Measurements from ENCODE around the gene ZBTB20.
A peak's percentile ranks its signal among the peaks of the same experiment; 100 is the strongest.
"Not testable (repeated sequence)": the region's sequence is repeated elsewhere in the genome, so short reads cannot be mapped to it uniquely, and the experiment has no call there.

Gene ZBTB20

GRCh38 chr3:115146418-115147328 lies at the start of gene ZBTB20:
TSS of gene ZBTB20 (minus strand) at chr3:115147288.
- Mint-ChIP-seq H3K27ac (peak within 1 kb of the TSS; percentile 98), H3K4me3 (peak within 1 kb of the TSS; percentile 96), H3K9me3 (no peaks in the 10 kb centered on the region), H3K36me3 (peaks cover 2% of the 10 kb centered on the region), H3K4me1 (peaks cover 32% of the 10 kb centered on the region), H3K27me3 (no peaks in the 10 kb centered on the region)

DNA sequence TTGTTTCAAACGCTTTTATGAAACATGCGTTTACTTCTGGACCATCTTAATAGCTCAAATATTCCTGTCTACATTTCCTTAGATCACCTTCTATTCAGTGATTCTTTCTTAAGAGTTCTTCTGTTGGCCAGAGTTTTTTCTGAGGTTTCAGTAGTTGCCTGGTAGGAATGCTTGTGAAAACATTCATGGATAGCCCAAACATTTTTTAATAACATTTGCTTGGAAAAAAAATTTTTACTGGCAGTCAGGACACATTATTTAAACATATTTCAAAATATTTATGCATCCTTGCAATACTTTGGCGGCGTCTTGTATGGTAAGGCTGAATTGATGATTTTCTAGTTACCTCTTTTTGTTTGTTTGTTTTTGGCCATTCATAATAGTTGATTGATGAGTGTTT lies 47.4 kb upstream of the ZBTB20 start:
- peaks cover 5% of the 10 kb centered on the region for H3K36me3 Mint-ChIP-seq
- no peaks in the 10 kb centered on the region for H3K27me3 Mint-ChIP-seq
- H3K9me3 Mint-ChIP-seq = peaks cover 4% of the 10 kb centered on the region
- H3K27ac Mint-ChIP-seq = no peak overlapping the region
- H3K4me3 Mint-ChIP-seq = no peak overlapping the region
- no peaks in the 10 kb centered on the region for H3K4me1 Mint-ChIP-seq

GRCh38 chr3:115190747-115191146 lies 43.7 kb upstream of the ZBTB20 start:
- H3K4me1 Mint-ChIP-seq = no peaks in the 10 kb centered on the region
- no peak overlapping the region for H3K27ac Mint-ChIP-seq
- no peak overlapping the region for H3K4me3 Mint-ChIP-seq
- H3K36me3 Mint-ChIP-seq = peaks cover 4% of the 10 kb centered on the region
- peaks cover 4% of the 10 kb centered on the region for H3K9me3 Mint-ChIP-seq
- no peaks in the 10 kb centered on the region for H3K27me3 Mint-ChIP-seq

DNA sequence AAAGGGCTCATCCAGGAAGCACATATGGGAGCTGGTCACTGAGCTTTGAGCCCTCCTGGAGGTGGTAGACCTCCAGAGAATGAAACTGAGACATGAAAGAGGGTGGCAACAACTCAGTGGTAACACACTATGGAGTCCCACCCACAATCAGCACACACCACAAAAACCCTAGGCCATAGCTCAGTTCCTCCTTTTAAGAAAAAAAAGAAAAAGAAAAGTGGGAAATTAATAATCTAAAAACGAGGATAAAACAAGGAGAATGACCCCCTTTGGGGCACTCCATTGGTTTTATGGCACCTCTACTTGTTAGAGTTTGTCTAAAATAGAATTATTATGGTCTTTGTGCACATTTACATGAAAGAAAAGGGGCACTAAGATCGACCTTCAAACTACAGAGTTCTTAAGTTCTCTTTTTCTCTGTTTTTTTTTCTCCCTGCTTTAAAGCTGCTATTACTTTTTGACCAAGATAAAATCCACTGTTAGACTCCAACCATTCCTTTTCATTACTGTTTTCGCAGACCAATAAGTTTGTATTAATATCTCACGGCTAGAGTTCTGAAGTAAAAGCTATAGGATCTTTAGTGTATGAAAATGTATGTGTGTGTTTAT lies 40.2 kb upstream of the ZBTB20 start:
- no peak overlapping the region for H3K27ac Mint-ChIP-seq
- no peaks in the 10 kb centered on the region for H3K27me3 Mint-ChIP-seq
- peaks cover 4% of the 10 kb centered on the region for H3K9me3 Mint-ChIP-seq
- H3K4me1 Mint-ChIP-seq = no peaks in the 10 kb centered on the region
- H3K4me3 Mint-ChIP-seq = no peak overlapping the region
- peaks cover 4% of the 10 kb centered on the region for H3K36me3 Mint-ChIP-seq

GRCh38 chr3:115186351-115187148 lies 39.5 kb upstream of the ZBTB20 start:
- Mint-ChIP-seq H3K9me3 (peaks cover under 1% of the 10 kb centered on the region), H3K36me3 (peaks cover 2% of the 10 kb centered on the region), H3K27me3 (no peaks in the 10 kb centered on the region), H3K4me3 (no peak overlapping the region), H3K4me1 (no peaks in the 10 kb centered on the region), H3K27ac (no peak overlapping the region)

DNA sequence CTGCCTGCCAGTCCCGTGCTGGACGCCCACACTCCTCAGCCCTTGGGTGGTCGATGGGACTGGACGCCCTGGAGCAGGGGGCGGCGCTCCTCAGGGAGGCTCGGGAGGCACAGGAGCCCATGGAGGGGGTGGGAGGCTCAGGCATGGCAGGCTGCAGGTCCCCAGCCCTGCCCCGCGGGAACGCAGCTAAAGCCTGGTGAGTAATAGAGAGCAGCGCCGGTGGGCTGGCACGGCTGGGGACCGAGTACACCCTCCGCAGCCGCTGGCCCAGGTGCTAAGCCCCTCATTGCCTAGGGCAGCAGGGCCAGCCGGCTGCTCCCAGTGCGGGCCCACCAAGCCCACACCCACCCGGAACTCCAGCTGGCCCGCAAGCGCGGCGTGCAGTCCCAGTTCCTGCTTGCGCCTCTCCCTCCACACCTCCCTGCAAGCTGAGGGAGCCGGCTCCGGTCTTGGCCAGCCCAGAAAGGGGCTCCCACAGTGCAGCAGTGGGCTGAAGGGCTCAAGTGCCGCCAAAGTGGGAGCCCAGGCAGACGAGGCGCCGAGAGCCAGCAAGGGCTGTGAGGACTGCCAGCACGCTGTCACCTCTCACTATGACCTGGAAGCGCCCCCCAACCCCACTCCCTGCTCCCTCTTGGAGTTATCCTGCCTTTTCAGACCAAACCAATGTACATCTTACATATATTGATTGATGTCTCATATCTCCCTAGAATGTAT lies 37.9 kb upstream of the ZBTB20 start:
- not testable (repeated sequence) for H3K4me3 Mint-ChIP-seq, H3K27me3 Mint-ChIP-seq, H3K36me3 Mint-ChIP-seq, H3K4me1 Mint-ChIP-seq, H3K27ac Mint-ChIP-seq, H3K9me3 Mint-ChIP-seq

DNA sequence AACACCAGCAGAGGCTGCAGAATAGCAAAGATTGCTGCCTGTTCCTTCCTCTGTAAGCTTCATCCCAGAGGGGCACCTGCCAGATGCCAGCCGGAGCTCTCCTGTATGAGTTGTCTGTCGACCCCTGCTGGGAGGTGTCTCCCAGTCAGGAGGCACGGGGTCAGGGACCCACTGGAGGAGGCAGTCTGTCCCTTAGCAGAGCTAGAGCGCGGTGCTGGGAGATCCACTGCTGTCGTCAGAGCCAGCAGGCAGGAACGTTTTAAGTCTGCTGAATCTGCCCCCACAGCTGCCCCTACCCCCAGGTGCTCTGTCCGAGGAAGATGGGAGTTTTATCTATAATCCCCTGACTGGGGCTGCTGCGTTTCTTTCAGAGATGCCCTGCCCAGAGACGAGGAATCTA lies 31.8 kb upstream of the ZBTB20 start:
- not testable (repeated sequence) for H3K27ac Mint-ChIP-seq, H3K4me3 Mint-ChIP-seq, H3K36me3 Mint-ChIP-seq, H3K27me3 Mint-ChIP-seq, H3K9me3 Mint-ChIP-seq, H3K4me1 Mint-ChIP-seq

DNA sequence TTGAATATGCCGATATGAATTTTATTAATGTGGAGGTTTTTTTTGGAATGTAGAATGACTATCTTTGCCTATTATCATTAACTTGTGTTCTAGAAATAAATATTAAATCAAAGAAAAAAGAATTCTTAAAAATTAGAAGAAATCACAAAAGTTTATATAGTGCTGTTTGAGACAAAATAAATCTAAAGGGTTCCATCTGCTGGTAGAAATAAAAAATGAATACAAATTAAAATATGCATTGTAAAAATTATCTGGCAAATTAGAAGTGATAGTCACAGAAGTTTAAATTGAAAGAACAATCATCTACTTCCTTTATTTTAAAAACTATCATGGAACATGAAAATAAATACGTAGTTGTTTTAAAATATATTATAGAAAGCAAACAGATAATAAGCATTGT lies 22.7 kb upstream of the ZBTB20 start:
- no peaks in the 10 kb centered on the region for H3K36me3 Mint-ChIP-seq

GRCh38 chr3:115165701-115166100 lies 18.6 kb upstream of the ZBTB20 start:
- H3K4me3 Mint-ChIP-seq = peak overlapping the region; percentile 13
- peak overlapping the region; percentile 73 for H3K27ac Mint-ChIP-seq
- peaks cover 29% of the 10 kb centered on the region for H3K4me1 Mint-ChIP-seq
- no peaks in the 10 kb centered on the region for H3K9me3 Mint-ChIP-seq
- no peaks in the 10 kb centered on the region for H3K36me3 Mint-ChIP-seq
- no peaks in the 10 kb centered on the region for H3K27me3 Mint-ChIP-seq

More for the DNA sequence above, 22.7 kb upstream of the ZBTB20 start:
- Mint-ChIP-seq H3K27ac (no peak overlapping the region), H3K27me3 (no peaks in the 10 kb centered on the region), H3K9me3 (no peaks in the 10 kb centered on the region), H3K4me1 (peaks cover 13% of the 10 kb centered on the region), H3K4me3 (no peak overlapping the region)

DNA sequence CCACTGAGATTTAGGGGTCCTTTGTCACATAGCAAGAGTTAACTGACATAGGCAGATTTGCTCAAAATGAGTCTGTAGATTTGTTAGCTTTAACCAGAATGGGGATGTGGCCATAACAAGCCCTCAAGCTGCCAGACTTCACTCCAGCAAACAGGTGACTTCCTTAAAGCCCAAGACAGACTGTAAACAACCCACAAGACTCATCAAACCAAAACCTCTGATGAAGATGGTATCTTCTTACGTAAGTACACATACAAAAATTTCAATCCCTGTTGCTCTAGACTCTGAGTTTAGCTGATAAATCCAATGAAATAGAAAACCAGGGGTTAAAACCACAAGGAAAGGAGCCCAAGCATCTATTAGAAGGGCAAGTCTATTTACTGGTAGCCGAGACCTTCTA lies 18.2 kb upstream of the ZBTB20 start:
- no peaks in the 10 kb centered on the region for H3K9me3 Mint-ChIP-seq
- no peaks in the 10 kb centered on the region for H3K36me3 Mint-ChIP-seq
- no peaks in the 10 kb centered on the region for H3K27me3 Mint-ChIP-seq
- H3K27ac Mint-ChIP-seq = peak overlapping the region; percentile 43
- H3K4me1 Mint-ChIP-seq = peaks cover 29% of the 10 kb centered on the region
- peak overlapping the region; percentile 13 for H3K4me3 Mint-ChIP-seq

GRCh38 chr3:115164374-115165221 lies 17.5 kb upstream of the ZBTB20 start:
- H3K27me3 Mint-ChIP-seq = no peaks in the 10 kb centered on the region
- peaks cover 29% of the 10 kb centered on the region for H3K4me1 Mint-ChIP-seq
- no peaks in the 10 kb centered on the region for H3K36me3 Mint-ChIP-seq
- H3K4me3 Mint-ChIP-seq = no peak overlapping the region
- no peaks in the 10 kb centered on the region for H3K9me3 Mint-ChIP-seq
- H3K27ac Mint-ChIP-seq = peak overlapping the region; percentile 43

DNA sequence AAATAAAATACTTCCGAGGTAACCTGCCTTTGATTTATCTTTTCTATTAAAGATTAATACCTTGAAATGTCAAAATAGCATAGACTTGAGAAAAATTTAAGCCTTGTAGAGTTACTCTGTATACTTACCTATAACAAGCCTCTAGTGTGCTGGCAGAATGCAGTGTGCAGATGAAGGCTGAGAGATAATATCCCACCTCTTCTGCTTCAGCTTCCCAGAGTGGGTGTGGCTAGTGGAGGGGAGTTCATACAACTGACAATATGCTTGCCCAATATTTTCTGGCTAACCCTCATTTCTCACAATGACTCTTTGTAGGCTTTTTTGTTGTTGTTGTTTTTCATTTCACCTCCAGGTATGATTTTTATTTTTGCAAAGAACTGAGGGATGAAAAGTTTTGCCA lies 15.7 kb upstream of the ZBTB20 start:
- Mint-ChIP-seq H3K27me3 (no peaks in the 10 kb centered on the region), H3K27ac (no peak overlapping the region), H3K4me1 (peaks cover 29% of the 10 kb centered on the region), H3K4me3 (no peak overlapping the region), H3K36me3 (peaks cover 1% of the 10 kb centered on the region), H3K9me3 (no peaks in the 10 kb centered on the region)

DNA sequence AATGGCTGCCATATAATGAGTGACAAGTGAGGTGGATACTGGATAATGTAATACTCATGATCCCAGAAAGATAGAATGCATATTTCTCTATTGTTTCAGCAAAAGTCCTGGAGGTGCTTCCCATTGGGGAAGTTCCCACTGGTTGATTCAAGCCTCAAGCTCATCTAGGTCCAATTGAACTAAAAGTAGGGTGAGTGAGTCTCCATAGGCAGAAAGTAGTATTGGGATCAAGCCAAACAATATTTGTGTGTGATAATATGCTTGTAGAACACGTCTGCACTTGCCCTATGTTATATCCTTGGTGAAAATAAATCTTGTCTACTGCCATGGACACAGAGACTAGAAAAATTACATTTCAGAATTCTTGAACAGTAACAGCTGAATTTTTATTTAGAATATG lies 14.8 kb upstream of the ZBTB20 start:
- no peak overlapping the region for H3K4me3 Mint-ChIP-seq
- no peaks in the 10 kb centered on the region for H3K9me3 Mint-ChIP-seq
- H3K27me3 Mint-ChIP-seq = no peaks in the 10 kb centered on the region
- no peak overlapping the region for H3K27ac Mint-ChIP-seq
- peaks cover 1% of the 10 kb centered on the region for H3K36me3 Mint-ChIP-seq
- H3K4me1 Mint-ChIP-seq = peaks cover 29% of the 10 kb centered on the region

- H3K4me1 Mint-ChIP-seq = peaks cover 29% of the 10 kb centered on the region
- no peaks in the 10 kb centered on the region for H3K27me3 Mint-ChIP-seq
- no peak overlapping the region for H3K27ac Mint-ChIP-seq
These were observed 14.2 kb upstream of the ZBTB20 start for GRCh38 chr3:115161168-115161834.

More at GRCh38 chr3:115161168-115161834, 14.2 kb upstream of the ZBTB20 start:
- peaks cover 1% of the 10 kb centered on the region for H3K36me3 Mint-ChIP-seq
- no peak overlapping the region for H3K4me3 Mint-ChIP-seq
- H3K9me3 Mint-ChIP-seq = no peaks in the 10 kb centered on the region
